HCT116 (cell line): ENCODE results near the gene NTN5.

Source experiments
- ELF1 ChIP-seq: IDR thresholded peaks from 2 replicates; pipeline ENCODE4 v1.6.1; 2012; ENCODE audit warnings: low read depth, borderline replicate concordance
- EZH2 ChIP-seq: fragments of 200-600 bp; sonication (generic); IDR thresholded peaks from 2 replicates; pipeline ENCODE4 v1.6.1; 2017; ENCODE audit warnings: antibody characterized with exemption, mixed run types
- POLR2A ChIP-seq: IDR thresholded peaks from 2 replicates; pipeline ENCODE4 v1.7.0; 2011; ENCODE audit warnings: borderline replicate concordance; ENCODE audit not compliant: insufficient read depth, insufficient read length; ENCODE audit errors: extremely low read depth
- POLR2AphosphoS5 ChIP-seq: IDR thresholded peaks from 2 replicates; pipeline ENCODE4 v1.6.1; 2011; ENCODE audit warnings: mild to moderate bottlenecking, low read depth, low read length, moderate library complexity
- RAD21 ChIP-seq: IDR thresholded peaks from 2 replicates; pipeline ENCODE4 v1.6.1; 2012; ENCODE audit warnings: low read depth, mild to moderate bottlenecking
- SIN3A ChIP-seq: IDR thresholded peaks from 2 replicates; pipeline ENCODE4 v1.6.1; 2012; ENCODE audit warnings: low read depth
- SP1 ChIP-seq: IDR thresholded peaks from 2 replicates; pipeline ENCODE4 v1.6.1; 2012; ENCODE audit warnings: low read depth
- SRF ChIP-seq: IDR thresholded peaks from 2 replicates; pipeline ENCODE4 v1.6.1; 2012; ENCODE audit warnings: low read depth
- ZFX ChIP-seq: fragments of 450-650 bp; IDR thresholded peaks from 2 replicates; pipeline ENCODE4 v1.6.1; 2017
- TF ChIP-seq, protein P1 (sequence below), 3 experiments: fragments of 200-600 bp in 1 of 3; sonication (generic) in 1 of 3; IDR thresholded peaks in 2 of 3; conservative IDR thresholded peaks in 1 of 3; 2 replicates each; pipeline ENCODE4 v1.5.1; 2012 to 2017; ENCODE audit warnings: low read depth in 2 of 3, low read length in 2 of 3, antibody characterized with exemption in 1 of 3, borderline replicate concordance in 1 of 3, control low read depth in 1 of 3, mild to moderate bottlenecking in 1 of 3, mixed read lengths in 1 of 3, mixed run types in 1 of 3, moderate library complexity in 1 of 3; ENCODE audit not compliant: insufficient read depth in 1 of 3
- TF ChIP-seq, protein P2 (sequence below): IDR thresholded peaks from 2 replicates; pipeline ENCODE4 v1.6.1; 2012

DNA sequence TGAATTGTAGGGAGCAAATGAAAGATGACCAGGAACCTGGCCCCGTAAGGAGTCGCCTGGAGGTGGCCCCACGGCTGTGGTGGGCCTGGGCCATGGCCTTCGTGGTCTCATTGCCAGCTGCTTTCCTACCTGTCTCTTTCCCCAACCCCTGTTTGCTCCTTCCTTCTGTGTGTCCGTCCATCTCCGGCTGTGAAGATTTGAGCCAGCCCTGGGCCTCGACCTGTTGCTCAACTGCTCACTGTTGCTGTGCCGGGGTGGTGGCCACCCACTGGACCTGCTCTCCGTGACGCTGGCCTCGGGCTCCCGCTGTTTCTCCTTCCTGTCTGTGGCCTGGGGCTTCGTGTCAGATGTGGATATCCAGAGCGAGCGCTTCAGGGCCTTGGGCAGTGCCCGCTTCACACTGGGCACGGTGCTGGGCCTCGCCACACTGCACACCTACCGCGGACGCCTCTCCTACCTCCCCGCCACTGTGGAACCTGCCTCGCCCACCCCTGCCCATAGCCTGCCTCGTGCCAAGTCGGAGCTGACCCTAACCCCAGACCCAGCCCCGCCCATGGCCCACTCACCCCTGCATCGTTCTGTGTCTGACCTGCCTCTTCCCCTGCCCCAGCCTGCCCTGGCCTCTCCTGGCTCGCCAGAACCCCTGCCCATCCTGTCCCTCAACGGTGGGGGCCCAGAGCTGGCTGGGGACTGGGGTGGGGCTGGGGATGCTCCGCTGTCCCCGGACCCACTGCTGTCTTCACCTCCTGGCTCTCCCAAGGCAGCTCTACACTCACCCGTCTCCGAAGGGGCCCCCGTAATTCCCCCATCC is 44.1 kb downstream of the NTN5 start:
- TF ChIP-seq EZH2 (no peak), POLR2A (no peak), SP1 (no peak), POLR2AphosphoS5 (no peak), RAD21 (no peak), SIN3A (no peak), ELF1 (no peak), SRF (no peak), ZFX (no peak)
- TF ChIP-seq, protein P1, sequence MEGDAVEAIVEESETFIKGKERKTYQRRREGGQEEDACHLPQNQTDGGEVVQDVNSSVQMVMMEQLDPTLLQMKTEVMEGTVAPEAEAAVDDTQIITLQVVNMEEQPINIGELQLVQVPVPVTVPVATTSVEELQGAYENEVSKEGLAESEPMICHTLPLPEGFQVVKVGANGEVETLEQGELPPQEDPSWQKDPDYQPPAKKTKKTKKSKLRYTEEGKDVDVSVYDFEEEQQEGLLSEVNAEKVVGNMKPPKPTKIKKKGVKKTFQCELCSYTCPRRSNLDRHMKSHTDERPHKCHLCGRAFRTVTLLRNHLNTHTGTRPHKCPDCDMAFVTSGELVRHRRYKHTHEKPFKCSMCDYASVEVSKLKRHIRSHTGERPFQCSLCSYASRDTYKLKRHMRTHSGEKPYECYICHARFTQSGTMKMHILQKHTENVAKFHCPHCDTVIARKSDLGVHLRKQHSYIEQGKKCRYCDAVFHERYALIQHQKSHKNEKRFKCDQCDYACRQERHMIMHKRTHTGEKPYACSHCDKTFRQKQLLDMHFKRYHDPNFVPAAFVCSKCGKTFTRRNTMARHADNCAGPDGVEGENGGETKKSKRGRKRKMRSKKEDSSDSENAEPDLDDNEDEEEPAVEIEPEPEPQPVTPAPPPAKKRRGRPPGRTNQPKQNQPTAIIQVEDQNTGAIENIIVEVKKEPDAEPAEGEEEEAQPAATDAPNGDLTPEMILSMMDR (IDR thresholded peaks at IDR 0.05 in 2 of 3, conservative IDR thresholded peaks at IDR 0.05 in 1 of 3; ENCODE audit: borderline replicate concordance in 1 of 3, insufficient read depth in 1 of 3, low read depth in 2 of 3, low read length in 2 of 3) = no peak
- TF ChIP-seq, protein P2, sequence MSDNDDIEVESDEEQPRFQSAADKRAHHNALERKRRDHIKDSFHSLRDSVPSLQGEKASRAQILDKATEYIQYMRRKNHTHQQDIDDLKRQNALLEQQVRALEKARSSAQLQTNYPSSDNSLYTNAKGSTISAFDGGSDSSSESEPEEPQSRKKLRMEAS = no peak
